ENCODE results near the gene SYT1. TPM values are rescaled to one million over a fixed set of nuclear protein-coding genes. Genes with fewer than 3 reads are reported as not detected.

SYT1 gene
- total and polyA plus RNA-seq, 2 donors (not counting 1 experiment from before 2014, with no cell fraction given) = 0.60 to 1.3 TPM

DNA sequence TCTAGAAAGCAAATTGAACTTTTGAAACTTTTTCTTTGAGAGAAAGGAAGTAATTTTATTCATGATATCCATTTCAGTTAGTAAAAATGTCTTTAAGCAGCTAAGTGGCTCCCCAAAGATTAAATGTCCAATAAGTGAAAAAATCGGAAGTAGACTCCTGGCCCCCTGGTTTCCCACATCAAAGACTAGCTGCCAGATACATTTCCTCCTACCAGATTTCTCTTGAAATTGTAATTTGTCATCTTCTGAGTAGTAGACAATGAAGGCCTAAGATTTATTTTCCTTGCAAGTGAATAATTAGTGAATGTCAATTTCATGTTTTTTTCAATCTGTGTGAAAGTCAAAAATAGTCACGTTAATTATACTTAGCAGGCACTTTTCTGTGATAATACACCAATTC is 321.9 kb downstream of the SYT1 start:
- Histone ChIP-seq H3K36me3 (replicated peaks in 1 of 2; ENCODE audit: control extremely low read depth in 1 of 2, control insufficient read depth in 1 of 2, extremely low read depth in 1 of 2, insufficient read depth in 2 of 2, low read length in 1 of 2) (no peaks in the 10 kb centered on the region), H4K20me1 (ENCODE audit: control insufficient read depth, insufficient read depth, low read length, poor library complexity, severe bottlenecking) (no peaks in the 10 kb centered on the region), H3K27ac (ENCODE audit: low read length in 2 of 2) (no peak overlapping the region), H3K79me2 (ENCODE audit: control insufficient read depth, insufficient read depth, low read length) (no peaks in the 10 kb centered on the region), H3K9ac (ENCODE audit: low read length) (no peak overlapping the region), H3K4me2 (replicated peaks; ENCODE audit: low read depth, low read length, poor library complexity, severe bottlenecking) (no peak overlapping the region), H3K27me3 (replicated peaks in 1 of 4; ENCODE audit: control extremely low read depth in 1 of 4, control insufficient read depth in 3 of 4, insufficient read depth in 4 of 4, low read length in 3 of 4) (no peaks in the 10 kb centered on the region), H3K4me1 (ENCODE audit: control insufficient read depth in 2 of 2, insufficient read depth in 2 of 2, low read length in 2 of 2) (peaks cover 0 to 2% of the 10 kb centered on the region in 2 donors), H2AFZ (ENCODE audit: insufficient read depth, low read depth, low read length, poor library complexity, severe bottlenecking) (no peak overlapping the region), H3K4me3 (ENCODE audit: control extremely low read depth in 1 of 5, extremely low read depth in 1 of 5, insufficient read depth in 1 of 5, low read depth in 2 of 5, low read length in 4 of 5) (no peak overlapping the region), H3K9me3 (ENCODE audit: control extremely low read depth in 1 of 3, control insufficient read depth in 2 of 3, insufficient read depth in 1 of 3, low read length in 2 of 3) (no peaks in the 10 kb centered on the region)
- DNase-seq (no peak), ATAC-seq (ENCODE audit: low read depth) (no peak)
- WGBS (ENCODE audit: insufficient coverage) = no CpG with 5 or more reads among the region's 2 CpGs
- no peaks in the 10 kb centered on the region for H3K27me3 Mint-ChIP-seq
- POLR2A ChIA-PET = no interaction called here
- no peaks in the 10 kb centered on the region for H3K9me3 Mint-ChIP-seq (ENCODE audit: insufficient read depth)
- no peak overlapping the region for H3K4me3 Mint-ChIP-seq
- TF ChIP-seq CTCF (IDR thresholded peaks at IDR 0.05) = no peak
- TF ChIP-seq EZH2 (IDR thresholded peaks at IDR 0.05; ENCODE audit: borderline replicate concordance, insufficient read depth, low read depth, low read length, poor library complexity, severe bottlenecking) = no peak
- intact Hi-C loops (cut with micrococcal nuclease) = no loop called here
- H3K27ac Mint-ChIP-seq = no peak overlapping the region
- peaks cover 2% of the 10 kb centered on the region for H3K4me1 Mint-ChIP-seq
- CTCF ChIA-PET = no interaction called here

DNA sequence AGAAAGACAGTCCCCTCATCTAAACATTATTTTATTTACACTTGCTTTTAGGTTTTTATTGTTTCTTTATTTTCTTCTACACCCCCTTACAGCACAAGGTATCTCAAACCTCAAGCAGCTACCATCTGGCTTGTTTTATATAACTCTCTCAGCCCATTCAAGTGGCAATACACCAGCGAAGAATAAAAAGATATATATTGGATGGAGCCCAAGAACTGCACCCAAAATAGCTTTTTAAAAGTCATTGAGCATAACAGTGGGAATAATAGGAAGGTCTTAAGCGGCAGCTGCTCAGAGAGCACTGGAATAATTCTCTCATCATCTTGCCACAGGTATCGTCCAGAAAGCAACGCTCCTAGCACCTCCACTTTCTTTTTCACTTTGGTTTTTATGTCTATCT is 322.5 kb downstream of the SYT1 start:
- Histone ChIP-seq H3K9ac (ENCODE audit: low read length) (no peak overlapping the region), H3K79me2 (ENCODE audit: control insufficient read depth, insufficient read depth, low read length) (no peaks in the 10 kb centered on the region), H3K4me1 (ENCODE audit: control insufficient read depth in 2 of 2, insufficient read depth in 2 of 2, low read length in 2 of 2) (peaks cover 0 to 5% of the 10 kb centered on the region in 2 donors), H3K4me3 (ENCODE audit: control extremely low read depth in 1 of 5, extremely low read depth in 1 of 5, insufficient read depth in 1 of 5, low read depth in 2 of 5, low read length in 4 of 5) (no peak overlapping the region), H2AFZ (ENCODE audit: insufficient read depth, low read depth, low read length, poor library complexity, severe bottlenecking) (no peak overlapping the region), H3K4me2 (replicated peaks; ENCODE audit: low read depth, low read length, poor library complexity, severe bottlenecking) (no peak overlapping the region), H3K27me3 (replicated peaks in 1 of 4; ENCODE audit: control extremely low read depth in 1 of 4, control insufficient read depth in 3 of 4, insufficient read depth in 4 of 4, low read length in 3 of 4) (no peaks in the 10 kb centered on the region), H3K9me3 (ENCODE audit: control extremely low read depth in 1 of 3, control insufficient read depth in 2 of 3, insufficient read depth in 1 of 3, low read length in 2 of 3) (no peaks in the 10 kb centered on the region), H4K20me1 (ENCODE audit: control insufficient read depth, insufficient read depth, low read length, poor library complexity, severe bottlenecking) (no peaks in the 10 kb centered on the region), H3K27ac (ENCODE audit: low read length in 2 of 2) (no peak overlapping the region), H3K36me3 (replicated peaks in 1 of 2; ENCODE audit: control extremely low read depth in 1 of 2, control insufficient read depth in 1 of 2, extremely low read depth in 1 of 2, insufficient read depth in 2 of 2, low read length in 1 of 2) (no peaks in the 10 kb centered on the region)
- ChIA-PET POLR2A (no interaction called here), CTCF (no interaction called here)
- no peaks in the 10 kb centered on the region for H3K9me3 Mint-ChIP-seq (ENCODE audit: insufficient read depth)
- no peak overlapping the region for H3K4me3 Mint-ChIP-seq
- no peaks in the 10 kb centered on the region for H3K27me3 Mint-ChIP-seq
- DNase-seq = no peak
- no CpG with 5 or more reads among the region's 4 CpGs for WGBS (ENCODE audit: insufficient coverage)
- no peak for ATAC-seq (ENCODE audit: low read depth)
- peaks cover 4% of the 10 kb centered on the region for H3K4me1 Mint-ChIP-seq
- no peak overlapping the region for H3K27ac Mint-ChIP-seq
- no peak for TF ChIP-seq CTCF (IDR thresholded peaks at IDR 0.05)
- TF ChIP-seq EZH2 (IDR thresholded peaks at IDR 0.05; ENCODE audit: borderline replicate concordance, insufficient read depth, low read depth, low read length, poor library complexity, severe bottlenecking) = no peak
- intact Hi-C loops (cut with micrococcal nuclease) = no loop called here

Measured in B cell (primary cell).